K562 (cell line): ENCODE data around the gene FBXW12. TPM values are rescaled to one million over a fixed set of nuclear protein-coding genes. Genes with fewer than 3 reads are reported as not detected.

Experiments used
- ATAC-seq: fragments of 200-7000 bp; cut with Tn5 transposase; 3 replicates; pipeline ENCODE4 v1.9.1; 2020; ENCODE audit warnings: moderate library complexity
- BruUV-seq: library from RNA; stranded (reverse); fragments of 400-500 nt; replicated peaks from 2 replicates; lab custom pipeline; 2021; lab: Mats Ljungman, UMichigan
- CTCF ChIA-PET: fragments of 300-600 bp; formaldehyde crosslinking; extraction: SDS; loops from one replicate; lab custom pipeline; 2021; ENCODE audit warnings: low intra/inter-chr PET ratio; lab: Yijun Ruan, JAX
- POLR2A ChIA-PET: fragments of 300-600, 350-650 bp; sonication (Branson Sonifier 250); formaldehyde crosslinking; extraction: SDS; loops from one replicate; lab custom pipeline; 2021; ENCODE audit warnings: antibody characterized with exemption, inconsistent platforms; lab: Yijun Ruan, JAX
- DNase-seq, 4 experiments: peaks; one replicate each; pipeline versions ENCODE4 v3.0.0 to v3.0.0-alpha.2; 2011 to 2018; ENCODE audit warnings: low spot score in 3 of 4, mixed read lengths in 3 of 4; ENCODE audit errors: extremely low read depth in 1 of 4
- FAIRE-seq: peaks from 2 replicates; lab custom pipeline; 2011; peaks lifted over from hg19 to GRCh38; lab: Jason Lieb, UNC
- H2AFZ ChIP-seq: 2 replicates; pipeline ENCODE4 v1.6.0; 2011; ENCODE audit warnings: low read depth, low read length, control low read depth, inconsistent platforms
- H3K27ac ChIP-seq: fragments of 200-600 bp; 3 replicates; pipeline ENCODE4 v1.8.0; 2011; ENCODE audit warnings: low read depth, mild to moderate bottlenecking, control low read depth, inconsistent platforms, low read length, moderate library complexity, mixed read lengths; ENCODE audit errors: extremely low read depth
- H3K27me3 ChIP-seq, 2 experiments: fragments of 300-600 bp in 1 of 2; 2 replicates in 1 of 2; 3 replicates in 1 of 2; pipeline versions ENCODE4 v1.6.0 to v1.8.0; 2011; ENCODE audit warnings: inconsistent platforms in 2 of 2, low read length in 2 of 2, mild to moderate bottlenecking in 1 of 2, mixed read lengths in 1 of 2, moderate library complexity in 1 of 2; ENCODE audit not compliant: control insufficient read depth in 2 of 2, insufficient read depth in 2 of 2
- H3K36me3 ChIP-seq: fragments of 300-600 bp; 3 replicates; pipeline ENCODE4 v1.8.0; 2011; ENCODE audit warnings: mild to moderate bottlenecking, low read length, inconsistent platforms; ENCODE audit not compliant: control insufficient read depth, insufficient read depth
- H3K4me1 ChIP-seq, 2 experiments: fragments of 200-600 bp in 1 of 2; replicated peaks in 1 of 2; 2 replicates in 1 of 2; 3 replicates in 1 of 2; pipeline versions ENCODE4 v1.5.1 to v1.8.0; 2011; ENCODE audit warnings: inconsistent platforms in 2 of 2, low read length in 2 of 2, mild to moderate bottlenecking in 1 of 2, mixed read lengths in 1 of 2, moderate library complexity in 1 of 2; ENCODE audit not compliant: control insufficient read depth in 2 of 2, insufficient read depth in 2 of 2
- H3K4me2 ChIP-seq: 2 replicates; pipeline ENCODE4 v1.6.1; 2011; ENCODE audit warnings: low read length, control low read depth, inconsistent platforms, mixed read lengths; ENCODE audit not compliant: insufficient read depth
- H3K4me3 ChIP-seq: fragments of 200-600 bp; sonication (generic), shearing (Covaris generic); 2 replicates; pipeline ENCODE4 v1.5.1; 2016; ENCODE audit warnings: control low read depth, inconsistent platforms
- H3K79me2 ChIP-seq: fragments of 200-600 bp; 3 replicates; pipeline ENCODE4 v1.8.0; 2011; ENCODE audit warnings: low read length, inconsistent platforms; ENCODE audit not compliant: control insufficient read depth, insufficient read depth
- H3K9ac ChIP-seq, 2 experiments: 2 replicates each; pipeline versions ENCODE4 v1.6.0 to v1.6.1; 2011; ENCODE audit warnings: low read depth in 2 of 2, low read length in 2 of 2, control low read depth in 1 of 2, inconsistent platforms in 1 of 2, mild to moderate bottlenecking in 1 of 2, mixed read lengths in 1 of 2; ENCODE audit not compliant: insufficient read depth in 1 of 2
- H3K9me1 ChIP-seq: one replicate; pipeline ENCODE4 v1.6.0; 2011; ENCODE audit warnings: inconsistent platforms, mild to moderate bottlenecking, low read length, moderate library complexity; ENCODE audit not compliant: control insufficient read depth, insufficient read depth
- H3K9me3 ChIP-seq: replicated peaks from 2 replicates; pipeline ENCODE4 v1.5.1; 2011; ENCODE audit warnings: low read depth, low read length, inconsistent platforms; ENCODE audit not compliant: control insufficient read depth, insufficient read depth
- H4K20me1 ChIP-seq: replicated peaks from 2 replicates; pipeline ENCODE4 v1.6.1; 2011; ENCODE audit warnings: low read length, inconsistent platforms, mixed read lengths; ENCODE audit not compliant: control insufficient read depth, insufficient read depth
- BCOR ChIP-seq: fragments of 450-650 bp; IDR thresholded peaks from 2 replicates; pipeline ENCODE4 v1.6.1; 2016
- CBFA2T3 ChIP-seq: fragments of 450-650 bp; IDR thresholded peaks from 2 replicates; pipeline ENCODE4 v1.6.1; 2017
- EZH2 ChIP-seq: IDR thresholded peaks from 2 replicates; pipeline ENCODE4 v1.6.1; 2012; ENCODE audit warnings: low read depth, mild to moderate bottlenecking, inconsistent platforms, low read length, borderline replicate concordance
- HNRNPL ChIP-seq: fragments of 200-400 bp; formaldehyde crosslinking; IDR thresholded peaks from 2 replicates; pipeline ENCODE4 v1.6.1; 2017; ENCODE audit warnings: low read depth, mild to moderate bottlenecking, low read length
- JUN ChIP-seq, 2 experiments: sonication (generic) in 1 of 2; formaldehyde crosslinking in 1 of 2; IDR thresholded peaks; 2 replicates each; pipeline versions ENCODE4 v1.6.1 to v1.8.0; 2012 to 2022; ENCODE audit warnings: borderline replicate concordance in 2 of 2, mild to moderate bottlenecking in 2 of 2, improper control_type of control experiment in 1 of 2, low read depth in 1 of 2, low read length in 1 of 2, missing genetic modification reagents in 1 of 2
- NBN ChIP-seq: fragments of 450-650 bp; IDR thresholded peaks from 2 replicates; pipeline ENCODE4 v1.6.1; 2016; ENCODE audit warnings: low read depth, mild to moderate bottlenecking
- POLR2B ChIP-seq: fragments of 450-650 bp; IDR thresholded peaks from 2 replicates; pipeline ENCODE4 v1.6.1; 2018; ENCODE audit warnings: low read depth; ENCODE audit not compliant: partially characterized antibody
- SAFB2 ChIP-seq: fragments of 200-400 bp; formaldehyde crosslinking; IDR thresholded peaks from 2 replicates; pipeline ENCODE4 v1.6.1; 2018; ENCODE audit warnings: borderline replicate concordance, low read length, low read depth, moderate library complexity; ENCODE audit not compliant: severe bottlenecking
- TAF15 ChIP-seq: fragments of 200-400 bp; formaldehyde crosslinking; IDR thresholded peaks from 2 replicates; pipeline ENCODE4 v1.6.1; 2017; ENCODE audit warnings: mild to moderate bottlenecking, low read depth, low read length, moderate library complexity
- ZFP30 ChIP-seq: fragments of 250-450 bp; sonication (Bioruptor Pico); IDR thresholded peaks from 2 replicates; pipeline ENCODE4 v1.8.0; 2022; ENCODE audit warnings: moderate library complexity, mild to moderate bottlenecking, inconsistent platforms, borderline replicate concordance
- ZNF311 ChIP-seq: fragments of 250-450 bp; sonication (Bioruptor Pico); IDR thresholded peaks from 2 replicates; pipeline ENCODE4 v1.4.0; 2020; ENCODE audit warnings: mild to moderate bottlenecking, moderate library complexity
- ZNF785 ChIP-seq: fragments of 250-450 bp; sonication (Bioruptor Pico); IDR thresholded peaks from 2 replicates; pipeline ENCODE4 v1.4.0; 2020; ENCODE audit warnings: mild to moderate bottlenecking
- WGBS: fragments of 100-300 bp; shearing (Covaris generic); methylation state at CpG from one replicate; pipeline ENCODE4 v1.1.6; 2016; ENCODE audit warnings: low coverage, mixed read lengths; ENCODE audit not compliant: insufficient coverage; ENCODE audit errors: missing lambda C conversion rate; 5-methylcytosine and 5-hydroxymethylcytosine counted together
- in situ Hi-C: fragments of 300-500 bp; cut with MboI; formaldehyde crosslinking; loops from 4 replicates; pipeline ENCODE4 v1.15.0; 2018; ENCODE audit warnings: inconsistent platforms, mixed read lengths
- intact Hi-C: fragments of 100-400 bp; cut with micrococcal nuclease; formaldehyde crosslinking; loops from 2 replicates; pipeline ENCODE4 v1.14.2; 2022
- polyA plus RNA-seq, 8 experiments: library from polyadenylated mRNA; depleted of rRNA in 4 of 8; stranded (reverse) in 5 of 8; unstranded in 3 of 8; fragments of >200 nt; fragmentation: Nextera tagmentation in 2 of 8; fragmentation: Illumina TruSeq in 1 of 8; extraction: Ambion mirVana in 2 of 8; extraction: Trizol in 1 of 8; gene quantifications; 2 replicates each; pipeline versions ENCODE4 v1.2.1 to v1.2.3, GENCODE V29; 2011 to 2014; ENCODE audit warnings: inconsistent platforms in 1 of 8, missing spikeins in 1 of 8
- total RNA-seq, 7 experiments: library from RNA; depleted of rRNA in 6 of 7; stranded (reverse); fragments of >200 nt in 6 of 7; fragmentation: Illumina TruSeq in 2 of 7; extraction: Trizol in 2 of 7; gene quantifications; 2 replicates each; pipeline versions ENCODE4 v1.2.1 to v1.2.3, GENCODE V29; 2011 to 2021; ENCODE audit warnings: low replicate concordance in 1 of 7
- TF ChIP-seq, protein P1 (sequence below): fragments of 450-650 bp; IDR thresholded peaks from 2 replicates; pipeline ENCODE4 v1.6.1; 2016; ENCODE audit warnings: antibody characterized with exemption
- TF ChIP-seq, protein P2 (sequence below): sonication (generic); formaldehyde crosslinking; IDR thresholded peaks from 2 replicates; pipeline ENCODE4 v1.8.0; 2023; ENCODE audit warnings: mild to moderate bottlenecking, missing genetic modification reagents
- TF ChIP-seq, protein P3 (sequence below): fragments of 450-650 bp; conservative IDR thresholded peaks from 2 replicates; pipeline ENCODE4 v1.6.1; 2016; ENCODE audit warnings: missing genetic modification characterization, low read depth, mild to moderate bottlenecking, missing compliant biosample characterization, moderate library complexity

The FBXW12 gene
- total and polyA plus RNA-seq, 9 of the 15 experiments (the other 6 are each of a cell fraction or from before 2014, with no cell fraction given) = 0.04 to 0.07 (median 0.06) TPM; not detected in 6

DNA sequence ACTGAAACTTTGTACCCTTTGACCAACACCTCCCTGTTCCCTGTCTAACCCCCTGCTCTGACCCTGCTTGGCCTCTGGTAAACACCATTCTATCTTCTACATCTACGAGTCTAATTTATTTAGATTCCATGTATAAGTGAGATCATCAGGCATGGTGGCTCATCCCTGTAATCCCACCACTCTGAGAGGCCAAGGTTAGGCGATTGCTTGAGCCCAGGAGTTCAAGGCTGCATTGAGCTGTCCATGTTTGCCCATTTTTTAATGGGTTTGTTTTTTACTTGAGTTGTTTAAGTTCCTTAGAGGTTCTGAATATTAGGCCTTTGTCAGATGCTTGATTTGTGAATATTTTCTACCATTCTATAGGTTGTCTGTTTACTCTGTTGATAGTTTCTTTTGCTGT, 16.9 kb downstream of the FBXW12 start (continued):
- TF ChIP-seq, protein P1, sequence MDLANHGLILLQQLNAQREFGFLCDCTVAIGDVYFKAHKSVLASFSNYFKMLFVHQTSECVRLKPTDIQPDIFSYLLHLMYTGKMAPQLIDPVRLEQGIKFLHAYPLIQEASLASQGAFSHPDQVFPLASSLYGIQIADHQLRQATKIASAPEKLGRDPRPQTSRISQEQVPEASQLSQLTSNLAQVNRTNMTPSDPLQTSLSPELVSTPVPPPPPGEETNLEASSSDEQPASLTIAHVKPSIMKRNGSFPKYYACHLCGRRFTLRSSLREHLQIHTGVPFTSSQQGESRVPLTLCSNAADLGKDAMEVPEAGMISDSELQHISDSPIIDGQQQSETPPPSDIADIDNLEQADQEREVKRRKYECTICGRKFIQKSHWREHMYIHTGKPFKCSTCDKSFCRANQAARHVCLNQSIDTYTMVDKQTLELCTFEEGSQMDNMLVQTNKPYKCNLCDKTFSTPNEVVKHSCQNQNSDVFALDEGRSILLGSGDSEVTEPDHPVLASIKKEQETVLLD = no peak
- TF ChIP-seq EZH2 (no peak), BCOR (no peak)

DNA sequence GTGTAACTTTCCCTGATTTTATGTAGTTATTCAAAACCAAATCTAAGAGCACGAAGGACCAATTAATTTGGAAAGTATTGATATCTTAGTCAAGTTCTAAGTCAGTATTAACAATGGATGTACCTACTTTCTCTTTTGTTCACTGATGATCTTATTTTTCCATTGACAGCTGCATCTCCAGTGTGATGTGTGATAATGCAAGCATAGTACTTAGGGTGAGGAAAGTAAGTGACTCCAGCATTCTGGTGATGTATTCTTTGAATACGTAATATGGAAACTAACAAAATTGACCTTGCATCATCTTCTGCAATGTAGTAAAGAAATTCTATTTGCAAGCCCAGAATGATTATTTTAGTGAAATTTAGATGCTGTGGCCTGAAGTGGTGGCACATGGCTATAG, 22.4 kb downstream of the FBXW12 start:
- CTCF ChIA-PET = interaction anchor here (1.1 kb wide), 1 partner anchor 162 kb away, joined by 3 read pairs; no protein-coding TSS in a partner anchor
- TF ChIP-seq, protein P2, sequence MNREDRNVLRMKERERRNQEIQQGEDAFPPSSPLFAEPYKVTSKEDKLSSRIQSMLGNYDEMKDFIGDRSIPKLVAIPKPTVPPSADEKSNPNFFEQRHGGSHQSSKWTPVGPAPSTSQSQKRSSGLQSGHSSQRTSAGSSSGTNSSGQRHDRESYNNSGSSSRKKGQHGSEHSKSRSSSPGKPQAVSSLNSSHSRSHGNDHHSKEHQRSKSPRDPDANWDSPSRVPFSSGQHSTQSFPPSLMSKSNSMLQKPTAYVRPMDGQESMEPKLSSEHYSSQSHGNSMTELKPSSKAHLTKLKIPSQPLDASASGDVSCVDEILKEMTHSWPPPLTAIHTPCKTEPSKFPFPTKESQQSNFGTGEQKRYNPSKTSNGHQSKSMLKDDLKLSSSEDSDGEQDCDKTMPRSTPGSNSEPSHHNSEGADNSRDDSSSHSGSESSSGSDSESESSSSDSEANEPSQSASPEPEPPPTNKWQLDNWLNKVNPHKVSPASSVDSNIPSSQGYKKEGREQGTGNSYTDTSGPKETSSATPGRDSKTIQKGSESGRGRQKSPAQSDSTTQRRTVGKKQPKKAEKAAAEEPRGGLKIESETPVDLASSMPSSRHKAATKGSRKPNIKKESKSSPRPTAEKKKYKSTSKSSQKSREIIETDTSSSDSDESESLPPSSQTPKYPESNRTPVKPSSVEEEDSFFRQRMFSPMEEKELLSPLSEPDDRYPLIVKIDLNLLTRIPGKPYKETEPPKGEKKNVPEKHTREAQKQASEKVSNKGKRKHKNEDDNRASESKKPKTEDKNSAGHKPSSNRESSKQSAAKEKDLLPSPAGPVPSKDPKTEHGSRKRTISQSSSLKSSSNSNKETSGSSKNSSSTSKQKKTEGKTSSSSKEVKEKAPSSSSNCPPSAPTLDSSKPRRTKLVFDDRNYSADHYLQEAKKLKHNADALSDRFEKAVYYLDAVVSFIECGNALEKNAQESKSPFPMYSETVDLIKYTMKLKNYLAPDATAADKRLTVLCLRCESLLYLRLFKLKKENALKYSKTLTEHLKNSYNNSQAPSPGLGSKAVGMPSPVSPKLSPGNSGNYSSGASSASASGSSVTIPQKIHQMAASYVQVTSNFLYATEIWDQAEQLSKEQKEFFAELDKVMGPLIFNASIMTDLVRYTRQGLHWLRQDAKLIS (CRISPR knock-in tag) = no peak
- TF ChIP-seq ZNF785 (CRISPR knock-in tag) (no peak), POLR2B (no peak), ZNF311 (CRISPR knock-in tag) (no peak), NBN (no peak), SAFB2 (no peak), JUN (IDR thresholded peaks at IDR 0.05; ENCODE audit: borderline replicate concordance, low read depth, low read length) (no peak), JUN (CRISPR knock-in tag; IDR thresholded peaks at IDR 0.05; ENCODE audit: borderline replicate concordance) (no peak), HNRNPL (no peak), TAF15 (no peak), ZFP30 (CRISPR knock-in tag) (no peak), CBFA2T3 (no peak)
- TF ChIP-seq, protein P3, sequence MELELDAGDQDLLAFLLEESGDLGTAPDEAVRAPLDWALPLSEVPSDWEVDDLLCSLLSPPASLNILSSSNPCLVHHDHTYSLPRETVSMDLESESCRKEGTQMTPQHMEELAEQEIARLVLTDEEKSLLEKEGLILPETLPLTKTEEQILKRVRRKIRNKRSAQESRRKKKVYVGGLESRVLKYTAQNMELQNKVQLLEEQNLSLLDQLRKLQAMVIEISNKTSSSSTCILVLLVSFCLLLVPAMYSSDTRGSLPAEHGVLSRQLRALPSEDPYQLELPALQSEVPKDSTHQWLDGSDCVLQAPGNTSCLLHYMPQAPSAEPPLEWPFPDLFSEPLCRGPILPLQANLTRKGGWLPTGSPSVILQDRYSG (tag) = no peak

More for the DNA sequence above, 22.4 kb downstream of the FBXW12 start:
- DNase-seq (no peak), FAIRE-seq (no peak), ATAC-seq (no peak)
- Histone ChIP-seq H3K27me3 (no peaks in the 10 kb centered on the region), H3K79me2 (no peaks in the 10 kb centered on the region), H3K36me3 (no peaks in the 10 kb centered on the region), H3K9ac (no peak overlapping the region), H3K4me2 (no peak overlapping the region), H4K20me1 (no peaks in the 10 kb centered on the region), H2AFZ (no peak overlapping the region), H3K27ac (no peak overlapping the region), H3K4me1 (peaks cover 0 to 7% of the 10 kb centered on the region in 2 experiments; a peak in 1 of 5 replicates), H3K9me3 (no peaks in the 10 kb centered on the region), H3K9me1 (no peaks in the 10 kb centered on the region), H3K4me3 (no peak overlapping the region)
- POLR2A ChIA-PET = no interaction called here
- whole genome bisulfite sequencing = 23% methylated on average over 2 of the region's 2 CpGs
- BruUV-seq = no TSS peak
- intact Hi-C loops (no loop called here), in situ Hi-C loops (no loop called here)
